Nephron progenitor cell (in vitro differentiated cells): ENCODE measurements around the gene RRP12.

Experiments used
- DNase-seq: peaks from one replicate; pipeline ENCODE4 v3.0.0; 2021
- H3K27ac Mint-ChIP-seq: 2 replicates; pipeline ENCODE4 v1.8.0; 2021; ENCODE audit warnings: mild to moderate bottlenecking, moderate library complexity, mixed read lengths
- H3K27me3 Mint-ChIP-seq: 2 replicates; pipeline ENCODE4 v1.8.0; 2021; ENCODE audit warnings: mild to moderate bottlenecking, low read depth, mixed read lengths; ENCODE audit not compliant: poor library complexity
- H3K36me3 Mint-ChIP-seq: 2 replicates; pipeline ENCODE4 v1.8.0; 2021; ENCODE audit warnings: low read depth, mixed read lengths
- H3K4me1 Mint-ChIP-seq: 2 replicates; pipeline ENCODE4 v1.8.0; 2021; ENCODE audit warnings: mixed read lengths
- H3K4me3 Mint-ChIP-seq: 2 replicates; pipeline ENCODE4 v1.8.0; 2021; ENCODE audit warnings: mild to moderate bottlenecking, moderate library complexity, mixed read lengths
- H3K9me3 Mint-ChIP-seq: 2 replicates; pipeline ENCODE4 v1.8.0; 2021; ENCODE audit warnings: mild to moderate bottlenecking, moderate library complexity, mixed read lengths
- TF ChIP-seq, protein P1 (sequence below): fragments of 200-600 bp; sonication (generic); IDR thresholded peaks from 2 replicates; pipeline ENCODE4 v1.5.0; 2021; ENCODE audit warnings: antibody characterized with exemption

RRP12 gene

DNA sequence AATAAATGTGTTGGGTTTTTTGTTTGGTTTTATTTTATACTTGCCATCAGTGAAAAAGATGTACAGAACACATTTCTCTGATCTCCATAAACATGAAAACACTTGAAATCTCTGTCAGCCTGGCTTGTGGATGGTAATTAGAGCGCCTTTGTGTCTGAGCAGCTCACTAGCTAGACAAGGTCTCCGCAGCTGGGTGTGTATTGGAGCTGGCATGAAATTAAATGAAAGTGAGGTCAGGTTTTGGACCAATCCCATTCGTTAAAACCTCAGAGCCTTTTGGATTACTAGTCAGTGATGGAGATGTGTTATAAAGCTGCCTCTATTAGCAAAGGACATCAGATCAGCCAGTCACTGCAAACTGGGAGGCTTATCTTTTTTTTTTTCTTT lies 79.3 kb downstream of the RRP12 start:
- TF ChIP-seq, protein P1, sequence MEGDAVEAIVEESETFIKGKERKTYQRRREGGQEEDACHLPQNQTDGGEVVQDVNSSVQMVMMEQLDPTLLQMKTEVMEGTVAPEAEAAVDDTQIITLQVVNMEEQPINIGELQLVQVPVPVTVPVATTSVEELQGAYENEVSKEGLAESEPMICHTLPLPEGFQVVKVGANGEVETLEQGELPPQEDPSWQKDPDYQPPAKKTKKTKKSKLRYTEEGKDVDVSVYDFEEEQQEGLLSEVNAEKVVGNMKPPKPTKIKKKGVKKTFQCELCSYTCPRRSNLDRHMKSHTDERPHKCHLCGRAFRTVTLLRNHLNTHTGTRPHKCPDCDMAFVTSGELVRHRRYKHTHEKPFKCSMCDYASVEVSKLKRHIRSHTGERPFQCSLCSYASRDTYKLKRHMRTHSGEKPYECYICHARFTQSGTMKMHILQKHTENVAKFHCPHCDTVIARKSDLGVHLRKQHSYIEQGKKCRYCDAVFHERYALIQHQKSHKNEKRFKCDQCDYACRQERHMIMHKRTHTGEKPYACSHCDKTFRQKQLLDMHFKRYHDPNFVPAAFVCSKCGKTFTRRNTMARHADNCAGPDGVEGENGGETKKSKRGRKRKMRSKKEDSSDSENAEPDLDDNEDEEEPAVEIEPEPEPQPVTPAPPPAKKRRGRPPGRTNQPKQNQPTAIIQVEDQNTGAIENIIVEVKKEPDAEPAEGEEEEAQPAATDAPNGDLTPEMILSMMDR: no peak
- DNase-seq: no peak
- Mint-ChIP-seq H3K4me1 (peaks cover 38% of the 10 kb centered on the region), H3K27ac (no peak overlapping the region), H3K4me3 (peak overlapping the region; percentile 82), H3K36me3 (no peaks in the 10 kb centered on the region), H3K9me3 (no peaks in the 10 kb centered on the region), H3K27me3 (peaks cover 62% of the 10 kb centered on the region)

- peak; percentile 45 for DNase-seq
- TF ChIP-seq, protein P1: no peak
- H3K27me3 Mint-ChIP-seq: peaks cover 64% of the 10 kb centered on the region
- peak overlapping the region; percentile 82 for H3K4me3 Mint-ChIP-seq
- H3K9me3 Mint-ChIP-seq: no peaks in the 10 kb centered on the region
- H3K27ac Mint-ChIP-seq: no peak overlapping the region
- H3K4me1 Mint-ChIP-seq: peaks cover 37% of the 10 kb centered on the region
- H3K36me3 Mint-ChIP-seq: no peaks in the 10 kb centered on the region
Observed at GRCh38 chr10:97321032-97321803, 79.9 kb downstream of the RRP12 start.

DNA sequence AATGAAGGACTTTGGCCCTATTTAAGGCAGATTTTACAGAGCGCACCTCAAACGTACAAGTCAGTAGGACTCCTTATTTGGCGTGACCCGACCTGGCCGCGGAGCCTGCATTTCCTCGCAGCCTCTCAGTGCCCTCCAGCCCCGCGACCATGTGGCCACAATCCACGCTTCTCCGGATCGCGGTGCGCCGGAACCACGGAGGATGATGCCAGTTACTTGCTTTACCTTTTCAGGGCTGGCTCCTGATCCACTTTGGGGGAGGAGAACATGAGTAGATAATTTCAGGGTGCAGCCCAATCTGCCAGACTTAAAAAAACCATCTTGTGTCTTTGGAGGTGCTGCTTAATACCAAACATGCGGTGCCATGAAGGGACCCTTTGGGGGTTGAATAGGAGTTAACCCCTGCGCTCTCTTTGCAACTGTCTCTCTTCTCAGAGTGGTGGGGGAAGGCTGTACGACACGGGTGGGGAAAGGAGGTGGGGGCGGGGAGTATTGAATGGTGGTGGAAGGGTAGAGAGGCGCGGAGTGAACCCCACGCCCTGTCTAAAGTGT lies 80.6 kb downstream of the RRP12 start:
- Mint-ChIP-seq H3K27me3 (peaks cover 70% of the 10 kb centered on the region), H3K9me3 (no peaks in the 10 kb centered on the region), H3K4me3 (peak overlapping the region; percentile 82), H3K4me1 (peaks cover 31% of the 10 kb centered on the region), H3K36me3 (no peaks in the 10 kb centered on the region), H3K27ac (no peak overlapping the region)
- peak; percentile 15 for DNase-seq
- TF ChIP-seq, protein P1: no peak

DNA sequence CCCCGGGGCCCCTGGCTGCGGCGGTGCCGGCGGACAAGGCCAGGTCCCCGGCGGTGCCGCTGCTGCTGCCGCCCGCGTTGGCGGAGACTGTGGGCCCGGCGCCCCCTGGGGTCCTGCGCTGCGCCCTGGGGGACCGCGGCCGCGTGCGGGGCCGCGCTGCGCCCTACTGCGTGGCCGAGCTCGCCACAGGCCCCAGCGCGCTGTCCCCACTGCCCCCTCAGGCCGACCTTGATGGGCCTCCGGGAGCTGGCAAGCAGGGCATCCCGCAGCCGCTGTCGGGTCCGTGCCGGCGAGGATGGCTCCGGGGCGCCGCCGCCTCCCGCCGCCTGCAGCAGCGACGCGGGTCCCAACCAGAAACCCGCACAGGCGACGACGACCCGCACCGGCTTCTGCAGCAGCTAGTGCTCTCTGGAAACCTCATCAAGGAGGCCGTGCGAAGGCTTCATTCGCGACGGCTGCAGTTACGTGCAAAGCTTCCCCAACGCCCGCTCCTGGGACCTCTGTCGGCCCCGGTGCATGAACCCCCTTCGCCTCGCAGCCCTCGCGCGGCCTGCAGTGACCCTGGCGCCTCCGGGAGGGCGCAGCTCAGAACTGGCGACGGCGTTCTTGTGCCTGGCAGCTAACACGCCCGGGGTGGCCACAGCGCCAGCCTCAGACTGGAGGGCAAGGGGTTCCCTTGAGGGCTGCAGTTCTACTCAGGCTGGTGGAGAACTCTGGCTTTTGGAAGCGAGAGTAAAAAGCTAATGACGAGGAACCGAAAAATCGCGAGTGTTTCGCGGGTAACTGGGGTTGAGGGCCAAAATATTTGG lies 81.3 kb downstream of the RRP12 start:
- H3K27ac Mint-ChIP-seq: no peak overlapping the region
- H3K36me3 Mint-ChIP-seq: no peaks in the 10 kb centered on the region
- peaks cover 77% of the 10 kb centered on the region for H3K27me3 Mint-ChIP-seq

DNA sequence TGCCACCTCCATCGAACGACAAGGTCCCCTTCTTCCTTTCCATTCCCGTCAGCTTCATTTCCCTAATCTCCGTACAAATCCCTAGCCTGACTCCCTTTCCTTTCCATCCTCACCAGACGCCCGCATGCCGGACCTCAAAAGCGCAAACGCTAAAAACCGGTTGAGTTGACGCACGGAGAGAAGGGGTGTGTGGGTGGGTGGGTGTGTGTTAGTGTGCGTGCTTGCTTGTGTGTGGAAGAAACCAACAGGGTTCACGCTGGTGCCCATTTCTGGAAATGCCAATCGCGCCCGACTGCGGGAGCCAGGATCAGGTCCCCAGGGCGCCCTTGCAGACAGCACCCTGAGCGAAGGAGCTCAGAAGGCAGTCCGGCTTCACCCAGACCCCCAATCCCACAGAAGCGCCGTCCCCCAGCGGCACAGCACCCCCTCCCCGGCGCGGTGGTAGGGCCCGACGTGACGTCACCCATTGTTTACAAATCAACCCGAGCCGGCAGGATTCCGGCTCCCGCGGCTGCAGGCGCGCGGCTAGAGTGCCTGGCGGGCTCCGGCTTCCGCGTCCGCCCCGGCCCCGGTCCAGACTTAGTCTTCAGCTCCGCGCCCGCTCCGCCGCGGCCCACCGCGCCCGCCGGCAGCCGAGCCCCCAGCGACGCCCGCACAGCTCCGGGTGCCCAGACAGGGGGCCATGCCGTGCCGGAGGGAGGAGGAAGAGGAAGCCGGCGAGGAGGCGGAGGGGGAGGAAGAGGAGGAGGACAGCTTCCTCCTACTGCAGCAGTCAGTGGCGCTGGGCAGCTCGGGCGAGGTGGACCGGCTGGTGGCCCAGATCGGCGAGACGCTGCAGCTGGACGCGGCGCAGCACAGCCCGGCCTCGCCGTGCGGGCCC lies 82.1 kb downstream of the RRP12 start, which contains the start of gene FRAT1:
Gene FRAT1 (plus strand): TSS at position 500 of the 880 bp plus-strand sequence. CDS start 183 bp downstream, at position 683.
- Mint-ChIP-seq H3K27me3 (peaks cover 81% of the 10 kb centered on the region), H3K4me1 (peaks cover 27% of the 10 kb centered on the region), H3K27ac (peak within 1 kb of the TSS; percentile 100), H3K36me3 (no peaks in the 10 kb centered on the region), H3K4me3 (peak within 1 kb of the TSS; percentile 88), H3K9me3 (no peaks in the 10 kb centered on the region)
- TF ChIP-seq, protein P1: no peak
- DNase-seq: peak; percentile 94

More for the DNA sequence above, 81.3 kb downstream of the RRP12 start:
- peak overlapping the region; percentile 82 for H3K4me3 Mint-ChIP-seq
- peak; percentile 64 for DNase-seq
- TF ChIP-seq, protein P1: no peak
- peaks cover 27% of the 10 kb centered on the region for H3K4me1 Mint-ChIP-seq
- H3K9me3 Mint-ChIP-seq: no peaks in the 10 kb centered on the region
